ENCODE measurements around the gene ZBED6. TPM values are rescaled to one million over a fixed set of nuclear protein-coding genes. Genes with fewer than 3 reads are reported as not detected.
"Not testable (repeated sequence)": the region's sequence is repeated elsewhere in the genome, so short reads cannot be mapped to it uniquely, and the experiment has no call there.

ZBED6 gene
- total and polyA plus RNA-seq, 9 donors: 2.6 to 39.1 (median 30.9) TPM

GRCh38 chr1:203754455-203754864 is 41.0 kb upstream of the ZBED6 start:
- H3K4me1 ChIP-seq (ENCODE audit: insufficient read depth): no peaks in the 10 kb centered on the region
- H3K36me3 ChIP-seq: no peaks in the 10 kb centered on the region
- intact Hi-C loops (cut with DNase I): loop anchor here in 1 of 4 donors (10.0 kb wide), 1 partner anchor 240 kb away; no protein-coding TSS in a partner anchor
- WGBS, 3 donors: 91 to 92% (median 91%) methylated on average over 4 of the region's 4 CpGs
- TF ChIP-seq EP300 (IDR thresholded peaks at IDR 0.05): no peak
- TF ChIP-seq CTCF (IDR thresholded peaks at IDR 0.05): no peak
- no peak for TF ChIP-seq POLR2A (IDR thresholded peaks at IDR 0.05)
- H3K9me3 ChIP-seq: no peaks in the 10 kb centered on the region
- no peaks in the 10 kb centered on the region for H3K27me3 ChIP-seq
- H3K27ac ChIP-seq: no peak overlapping the region
- DNase-seq: no peak
- H3K4me3 ChIP-seq: no peak overlapping the region

GRCh38 chr1:203756036-203756435 is 39.4 kb upstream of the ZBED6 start:
- Histone ChIP-seq H3K36me3 (no peaks in the 10 kb centered on the region), H3K27me3 (no peaks in the 10 kb centered on the region), H3K27ac (no peak overlapping the region), H3K4me1 (ENCODE audit: insufficient read depth) (no peaks in the 10 kb centered on the region), H3K9me3 (no peaks in the 10 kb centered on the region), H3K4me3 (no peak overlapping the region)
- intact Hi-C loops (cut with DNase I): loop anchor here in 1 of 4 donors (10.0 kb wide), 1 partner anchor 239 kb away; no protein-coding TSS in a partner anchor
- WGBS, 3 donors: 77 to 86% (median 85%) methylated on average over 4 of the region's 4 CpGs
- no peak for DNase-seq
- TF ChIP-seq EP300 (IDR thresholded peaks at IDR 0.05) (no peak), POLR2A (IDR thresholded peaks at IDR 0.05) (no peak)

GRCh38 chr1:203758749-203759148 is 36.7 kb upstream of the ZBED6 start:
- H3K27ac ChIP-seq; DNase-seq; H3K9me3 ChIP-seq; H3K27me3 ChIP-seq; H3K4me1 ChIP-seq (ENCODE audit: insufficient read depth); H3K36me3 ChIP-seq; H3K4me3 ChIP-seq: not testable (repeated sequence)
- intact Hi-C loops (cut with DNase I): loop anchor here in 1 of 4 donors (10.0 kb wide), 1 partner anchor 236 kb away; no protein-coding TSS in a partner anchor
- WGBS, 3 donors: 66 to 77% (median 67%) methylated on average over 2 of the region's 2 CpGs

- no peak for DNase-seq
- no peaks in the 10 kb centered on the region for H3K27me3 ChIP-seq
- no peak overlapping the region for H3K27ac ChIP-seq
- H3K4me1 ChIP-seq (ENCODE audit: insufficient read depth): no peaks in the 10 kb centered on the region
- intact Hi-C loops (cut with DNase I): no loop called here
- no peak overlapping the region for H3K4me3 ChIP-seq
- no peaks in the 10 kb centered on the region for H3K9me3 ChIP-seq
- no peaks in the 10 kb centered on the region for H3K36me3 ChIP-seq
- WGBS, 3 donors: 87 to 95% (median 91%) methylated on average over 3 of the region's 3 CpGs
- no peak for TF ChIP-seq CTCF (IDR thresholded peaks at IDR 0.05)
- TF ChIP-seq POLR2A (IDR thresholded peaks at IDR 0.05): no peak
- no peak for TF ChIP-seq EP300 (IDR thresholded peaks at IDR 0.05)
Measured at GRCh38 chr1:203760506-203760905, 34.9 kb upstream of the ZBED6 start.

GRCh38 chr1:203761958-203762357 is 33.5 kb upstream of the ZBED6 start:
- not testable (repeated sequence) for H3K27ac ChIP-seq

GRCh38 chr1:203763505-203763904 is 31.9 kb upstream of the ZBED6 start:
- Histone ChIP-seq H3K27ac (no peak overlapping the region), H3K9me3 (no peaks in the 10 kb centered on the region), H3K4me1 (ENCODE audit: insufficient read depth) (no peaks in the 10 kb centered on the region), H3K4me3 (no peak overlapping the region), H3K27me3 (no peaks in the 10 kb centered on the region), H3K36me3 (no peaks in the 10 kb centered on the region)
- no peak for DNase-seq
- TF ChIP-seq CTCF (IDR thresholded peaks at IDR 0.05) (no peak), EP300 (IDR thresholded peaks at IDR 0.05) (no peak), POLR2A (IDR thresholded peaks at IDR 0.05) (no peak)
- WGBS, 3 donors: 91 to 96% (median 96%) methylated on average over 1 of the region's 1 CpG
- intact Hi-C loops (cut with DNase I): no loop called here

More at GRCh38 chr1:203761958-203762357, 33.5 kb upstream of the ZBED6 start:
- H3K4me1 ChIP-seq (ENCODE audit: insufficient read depth); intact Hi-C loops (cut with DNase I); H3K27me3 ChIP-seq; H3K9me3 ChIP-seq; DNase-seq; H3K4me3 ChIP-seq; H3K36me3 ChIP-seq: not testable (repeated sequence)
- WGBS, 3 donors: 53 to 60% (median 58%) methylated on average over 7 of the region's 7 CpGs

Measured in ovary (tissue), 9 donors.